GM18909 (cell line): ENCODE measurements around the gene GPR32.
"Not testable (repeated sequence)": the region's sequence is repeated elsewhere in the genome, so short reads cannot be mapped to it uniquely, and the experiment has no call there.

ENCODE experiments used
- ATAC-seq: cut with Tn5 transposase; IDR thresholded peaks from one replicate; pipeline ENCODE4 v1.9.1; 2021; ENCODE audit warnings: mild to moderate bottlenecking; ENCODE audit not compliant: unreplicated experiment, poor library complexity

Gene GPR32

DNA sequence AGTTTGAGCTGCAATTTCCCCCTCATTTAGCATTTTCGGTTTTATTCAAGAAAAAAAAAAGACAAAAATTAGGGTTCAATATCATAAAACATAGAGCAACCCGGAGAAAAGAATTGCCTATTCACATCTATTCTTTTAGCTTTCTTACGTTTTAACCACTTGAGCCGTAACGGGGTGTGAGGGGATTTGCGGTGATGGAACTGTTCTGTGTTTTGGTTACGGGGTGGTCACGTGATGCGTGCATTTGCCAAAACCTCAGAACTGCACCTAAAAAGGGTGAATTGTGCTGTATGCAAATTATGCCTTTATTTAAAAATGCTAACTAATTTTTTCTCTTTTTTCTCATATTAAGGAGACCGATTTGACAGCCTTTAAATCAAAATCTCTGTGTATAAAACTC, 25.0 kb upstream of the GPR32 start:
- no peak for ATAC-seq

DNA sequence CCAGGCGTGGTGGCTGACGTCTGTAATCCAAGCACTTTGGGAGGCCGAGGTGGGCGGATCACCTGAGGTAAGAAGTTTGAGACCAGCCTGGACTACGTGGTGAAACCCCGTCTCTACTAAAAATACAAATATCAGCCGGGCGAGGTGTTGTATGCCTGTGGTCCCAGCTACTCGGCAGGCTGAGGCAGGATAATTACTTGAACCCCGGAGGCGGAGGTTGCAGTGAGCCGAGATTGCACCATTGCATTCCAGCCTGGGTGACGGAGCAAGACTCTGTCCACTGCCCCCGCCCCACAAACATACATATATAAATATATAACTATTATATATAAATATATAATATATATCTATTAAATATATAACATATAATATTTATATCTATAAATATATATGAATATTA, 23.1 kb upstream of the GPR32 start:
- ATAC-seq = not testable (repeated sequence)

DNA sequence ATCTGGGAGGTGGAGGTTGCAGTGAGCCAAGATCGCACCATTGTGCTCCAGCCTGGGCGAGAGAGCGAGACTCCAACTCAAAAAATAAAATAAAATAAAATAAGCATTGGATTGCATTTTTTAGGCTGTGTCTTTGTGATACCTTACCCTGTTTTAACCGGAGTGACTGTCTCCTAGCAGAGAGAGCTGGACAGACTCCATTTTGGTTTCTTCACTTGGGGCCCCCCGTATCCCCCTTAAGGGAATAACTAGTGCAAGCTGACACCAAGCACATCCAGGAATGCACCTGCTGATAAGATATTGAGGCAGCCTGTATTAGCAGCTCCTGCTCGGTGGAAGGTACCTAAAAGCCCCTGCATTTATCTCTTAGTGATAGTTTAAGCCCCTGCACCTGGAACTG, 20.8 kb upstream of the GPR32 start:
- ATAC-seq = no peak

DNA sequence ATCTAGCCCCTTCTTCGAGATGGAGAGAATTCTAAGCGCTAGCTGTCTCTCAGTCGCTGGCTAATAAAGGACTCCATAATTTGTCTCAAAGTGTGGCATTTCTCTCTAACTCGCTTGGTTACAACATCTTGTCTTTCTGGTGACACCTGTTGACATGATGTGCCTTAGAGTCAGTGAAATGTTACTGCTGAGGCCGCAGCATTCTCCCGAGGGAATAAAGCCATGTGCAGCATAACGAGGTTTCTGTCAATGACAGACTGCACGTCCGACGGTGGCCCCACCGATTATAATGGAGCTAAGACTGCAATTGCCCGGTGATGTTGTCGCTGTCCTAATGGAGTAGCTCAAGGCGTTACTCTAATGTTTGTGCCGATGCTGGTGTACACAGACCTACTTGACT, 20.3 kb upstream of the GPR32 start:
- ATAC-seq = no peak

DNA sequence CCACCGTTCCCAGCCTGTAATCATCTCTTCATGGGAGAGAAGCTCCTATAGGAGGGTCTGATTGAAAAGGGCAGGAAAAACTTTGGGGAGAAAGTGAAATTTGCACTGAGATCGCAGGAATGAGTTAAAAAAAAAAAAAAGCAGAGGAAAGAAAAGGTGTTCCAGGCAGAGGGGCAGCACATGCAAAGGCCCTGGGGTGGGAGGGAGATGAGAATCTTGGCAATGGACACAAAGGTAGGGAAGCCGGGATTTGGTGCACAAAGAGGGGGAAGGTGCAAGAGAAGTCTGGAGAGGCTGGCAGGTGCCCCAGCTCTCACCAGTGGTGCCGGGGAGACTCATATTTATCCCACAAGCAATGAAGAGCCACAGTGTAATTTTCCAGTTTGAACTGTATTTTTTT, 16.4 kb upstream of the GPR32 start:
- no peak for ATAC-seq

DNA sequence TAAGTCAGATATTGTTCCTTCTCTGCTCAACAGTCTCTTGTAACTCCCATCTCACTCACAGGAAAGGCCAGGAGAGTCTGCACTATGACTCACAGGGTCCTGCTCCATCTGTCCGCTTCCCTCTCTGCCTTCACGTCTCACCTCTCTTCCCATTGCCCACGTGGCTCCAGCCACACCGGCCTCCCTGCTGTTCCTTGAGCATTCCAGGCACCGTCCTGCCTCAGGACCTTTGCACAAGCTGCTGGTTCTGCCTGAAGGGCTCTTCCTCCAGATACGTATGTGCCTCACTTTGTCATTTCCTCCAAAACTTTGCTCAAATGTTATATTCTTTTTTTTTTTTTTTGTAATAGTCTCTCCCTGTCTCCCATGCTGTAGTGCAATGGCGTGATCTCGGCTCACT, 14.0 kb upstream of the GPR32 start:
- not testable (repeated sequence) for ATAC-seq

DNA sequence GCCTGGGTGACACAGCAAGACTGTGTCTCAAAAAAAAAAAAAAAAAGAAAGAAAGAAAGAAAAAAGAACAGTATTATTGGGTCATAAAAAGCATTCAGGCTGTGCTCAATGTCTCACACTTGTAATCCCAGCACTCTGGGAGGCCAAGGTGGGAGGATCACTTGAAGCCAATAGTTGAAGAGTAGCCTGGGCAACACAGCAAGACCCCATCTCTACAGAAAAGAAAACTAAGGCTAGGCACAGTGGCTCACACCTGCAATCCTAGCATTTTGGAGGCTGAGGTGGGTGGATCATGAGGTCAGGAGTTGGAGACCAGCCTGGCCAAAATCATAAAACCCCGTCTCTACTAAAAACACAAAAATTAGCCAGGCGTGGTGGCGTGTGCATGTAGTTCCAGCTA, 12.6 kb upstream of the GPR32 start:
- ATAC-seq = not testable (repeated sequence)

DNA sequence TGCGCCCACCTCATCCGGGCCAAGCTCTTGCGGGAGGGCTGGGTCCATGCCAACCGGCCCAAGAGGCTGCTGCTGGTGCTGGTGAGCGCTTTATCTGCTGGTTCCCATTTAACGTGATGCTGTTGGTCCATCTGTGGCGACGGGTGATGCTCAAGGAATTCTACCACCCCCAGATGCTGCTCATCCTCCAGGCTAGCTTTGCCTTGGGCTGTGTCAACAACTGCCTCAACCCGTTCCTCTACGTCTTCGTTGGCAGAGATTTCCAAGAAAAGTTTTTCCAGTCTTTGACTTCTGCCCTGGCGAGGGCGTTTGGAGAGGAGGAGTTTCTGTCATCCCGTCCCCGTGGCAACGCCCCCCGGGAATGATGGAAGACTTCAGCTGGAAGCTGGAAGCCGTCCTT, 11.2 kb upstream of the GPR32 start:
- not testable (repeated sequence) for ATAC-seq

DNA sequence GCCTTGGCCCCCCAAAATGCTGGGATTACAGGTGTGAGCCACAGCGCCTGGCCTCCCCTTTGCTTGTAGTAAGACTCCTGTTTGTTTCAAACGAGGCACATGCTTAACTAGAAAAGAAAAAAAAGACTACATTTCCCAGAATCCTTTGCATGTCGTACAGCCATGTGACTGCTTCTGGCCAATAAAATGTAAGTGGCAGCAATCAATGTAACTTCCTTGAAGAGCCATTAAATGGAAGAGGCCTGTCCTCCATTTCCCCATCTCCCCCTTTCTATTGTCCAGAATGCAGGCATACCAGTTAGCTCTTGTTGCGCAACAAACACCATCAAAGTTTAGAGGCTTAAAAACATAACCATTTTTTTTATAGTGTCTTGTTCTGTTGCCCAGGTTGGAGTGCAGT, 10.4 kb upstream of the GPR32 start:
- no peak for ATAC-seq

DNA sequence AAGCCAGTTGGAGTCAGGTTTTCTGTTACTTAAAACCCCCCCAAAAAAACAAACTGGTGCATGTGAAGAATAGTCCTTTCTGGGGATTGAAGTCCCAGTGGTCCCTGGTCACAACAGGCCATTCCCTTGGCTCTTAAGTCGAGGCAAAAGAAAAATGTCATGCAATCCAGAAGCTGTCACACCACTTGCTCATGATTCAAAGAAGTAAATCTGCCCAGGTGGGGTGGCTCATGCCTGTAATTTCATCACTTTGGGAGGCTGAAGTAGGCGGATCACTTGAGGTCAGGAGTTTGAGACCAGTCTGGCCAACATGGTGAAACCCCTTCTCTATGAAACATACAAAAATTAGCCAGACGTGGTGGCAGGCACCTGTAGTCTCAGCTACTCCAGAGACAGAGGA, 8.8 kb upstream of the GPR32 start:
- ATAC-seq = not testable (repeated sequence)

DNA sequence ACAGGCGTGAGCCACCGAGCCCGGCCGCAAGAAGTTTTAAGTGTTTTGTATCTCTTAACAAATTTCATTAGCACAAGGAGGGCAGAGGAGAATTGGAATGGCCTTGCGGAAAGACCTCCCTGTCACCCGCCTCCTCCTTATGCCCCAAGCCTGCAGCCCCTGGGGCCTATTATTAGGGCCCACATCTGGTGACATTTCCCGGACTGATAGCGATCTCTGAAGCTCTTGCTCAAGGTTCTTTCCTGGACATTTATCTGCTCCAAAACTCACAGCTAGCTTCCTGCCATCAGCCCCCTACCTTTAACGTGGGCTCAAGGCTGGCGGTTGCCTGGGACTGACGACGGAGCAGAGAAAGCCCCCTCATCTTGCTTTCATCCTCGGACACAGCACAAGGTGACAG, 6.7 kb upstream of the GPR32 start:
- ATAC-seq = not testable (repeated sequence)

DNA sequence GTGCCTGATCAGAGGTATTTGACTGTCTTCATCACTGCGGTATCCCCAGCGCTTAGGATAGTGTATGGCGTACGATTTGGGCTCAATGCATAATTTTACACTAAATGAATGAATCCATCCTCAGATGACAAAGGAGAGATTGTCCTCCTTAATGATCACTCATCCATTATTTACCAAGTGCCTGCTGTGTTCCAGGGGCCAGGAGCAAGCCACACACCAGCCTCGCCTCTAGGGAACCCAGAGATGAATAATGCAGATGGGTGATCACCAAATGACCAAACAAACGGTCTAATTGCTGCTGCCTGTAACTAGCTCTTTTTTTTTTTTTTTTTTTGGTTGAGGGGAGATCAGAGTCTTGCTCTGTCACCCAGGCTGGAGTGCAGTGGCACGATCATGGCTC, 5.9 kb upstream of the GPR32 start:
- no peak for ATAC-seq

DNA sequence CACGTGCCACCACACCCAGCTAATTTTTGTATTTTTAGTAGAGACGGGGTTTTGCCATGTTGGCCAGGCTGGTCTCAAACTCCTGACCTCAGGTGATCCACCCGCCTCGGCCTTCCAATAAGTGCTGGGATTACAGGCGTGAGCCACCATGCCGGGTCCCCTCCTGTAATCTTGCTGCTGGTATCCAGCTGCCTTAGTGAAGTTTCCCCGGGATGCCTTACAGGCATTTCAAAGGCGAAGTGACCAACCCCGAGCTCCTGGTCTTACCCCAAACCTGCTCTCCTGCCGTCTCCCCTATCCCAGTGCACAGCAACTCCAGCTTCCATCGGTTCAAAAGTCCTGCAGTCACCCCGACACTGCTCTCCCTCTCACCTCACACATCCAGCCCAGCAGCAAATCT, 3.5 kb upstream of the GPR32 start:
- ATAC-seq = not testable (repeated sequence)

DNA sequence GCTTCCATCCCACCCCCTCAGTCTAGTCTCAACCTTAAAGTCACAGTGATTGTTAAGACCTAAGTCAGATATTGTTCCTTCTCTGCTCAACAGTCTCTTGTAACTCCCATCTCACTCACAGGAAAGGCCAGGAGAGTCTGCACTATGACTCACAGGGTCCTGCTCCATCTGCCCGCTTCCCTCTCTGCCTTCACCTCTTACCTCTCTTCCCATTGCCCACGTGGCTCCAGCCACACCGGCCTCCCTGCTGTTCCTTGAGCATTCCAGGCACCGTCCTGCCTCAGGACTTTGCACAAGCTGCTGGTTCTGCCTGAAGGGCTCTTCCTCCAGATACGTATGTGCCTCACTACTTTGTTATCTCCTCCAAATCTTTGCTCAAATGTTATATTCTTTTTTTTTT, 3.0 kb upstream of the GPR32 start:
- ATAC-seq = not testable (repeated sequence)

DNA sequence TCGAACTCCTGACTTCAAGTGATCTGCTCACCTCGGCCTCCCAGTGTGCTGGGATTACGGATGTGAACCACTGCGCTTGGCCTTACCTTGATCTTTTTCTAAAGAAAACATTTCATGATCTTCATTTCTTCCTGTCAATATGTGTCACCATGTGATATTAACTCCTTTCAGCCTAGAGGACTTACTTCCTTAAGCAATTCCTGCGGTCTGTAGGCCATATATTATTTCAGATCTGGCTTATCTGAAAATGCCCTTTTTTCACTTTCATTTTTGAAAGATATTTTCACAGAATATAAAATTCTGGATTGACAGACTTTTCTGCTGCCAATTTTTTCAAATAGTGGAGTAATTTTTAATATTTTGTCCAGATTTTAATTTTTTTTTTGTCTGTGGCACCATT, 2.0 kb upstream of the GPR32 start:
- no peak for ATAC-seq

DNA sequence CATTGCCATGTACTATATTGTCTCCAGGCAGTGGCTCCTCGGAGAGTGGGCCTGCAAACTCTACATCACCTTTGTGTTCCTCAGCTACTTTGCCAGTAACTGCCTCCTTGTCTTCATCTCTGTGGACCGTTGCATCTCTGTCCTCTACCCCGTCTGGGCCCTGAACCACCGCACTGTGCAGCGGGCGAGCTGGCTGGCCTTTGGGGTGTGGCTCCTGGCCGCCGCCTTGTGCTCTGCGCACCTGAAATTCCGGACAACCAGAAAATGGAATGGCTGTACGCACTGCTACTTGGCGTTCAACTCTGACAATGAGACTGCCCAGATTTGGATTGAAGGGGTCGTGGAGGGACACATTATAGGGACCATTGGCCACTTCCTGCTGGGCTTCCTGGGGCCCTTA, 624 bp downstream of the GPR32 start:
- no peak for ATAC-seq

DNA sequence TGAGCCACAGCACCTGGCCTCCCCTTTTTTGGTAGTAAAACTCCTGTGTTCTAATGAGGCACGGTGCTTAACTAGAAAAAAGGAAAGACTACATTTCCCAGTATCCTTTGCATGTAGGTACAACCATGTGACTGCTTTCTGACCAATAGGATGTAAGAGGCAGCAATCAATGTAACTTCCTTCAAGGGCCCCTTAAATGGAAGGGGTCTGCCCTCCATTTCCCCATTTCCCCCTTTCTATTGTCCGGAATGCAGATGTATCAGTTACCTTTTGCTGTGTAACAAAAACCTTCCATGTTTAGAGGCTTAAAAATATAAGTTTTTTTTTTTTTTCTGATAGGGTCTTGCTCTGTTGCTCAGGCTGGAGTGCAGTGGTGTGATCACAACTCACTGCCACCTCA, 2.2 kb downstream of the GPR32 start:
- no peak for ATAC-seq

DNA sequence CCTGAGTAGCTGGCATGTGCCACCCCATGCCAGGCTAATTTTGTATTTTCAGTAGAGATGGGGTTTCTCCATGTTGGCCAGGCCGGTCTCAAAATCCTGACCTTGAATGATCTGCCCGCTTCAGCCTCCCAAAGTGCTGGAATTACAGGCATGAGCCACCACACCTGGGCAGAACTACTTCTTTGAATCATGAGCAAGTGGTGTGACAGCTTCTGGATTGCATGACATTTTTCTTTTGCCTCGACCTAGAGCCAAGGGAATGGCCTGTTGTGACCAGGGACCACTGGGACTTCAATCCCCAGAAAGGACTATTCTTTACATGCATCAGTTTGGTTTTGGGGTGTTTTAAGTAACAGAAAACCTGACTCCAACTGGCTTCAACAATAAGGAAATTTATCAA, 2.6 kb downstream of the GPR32 start:
- ATAC-seq = not testable (repeated sequence)

DNA sequence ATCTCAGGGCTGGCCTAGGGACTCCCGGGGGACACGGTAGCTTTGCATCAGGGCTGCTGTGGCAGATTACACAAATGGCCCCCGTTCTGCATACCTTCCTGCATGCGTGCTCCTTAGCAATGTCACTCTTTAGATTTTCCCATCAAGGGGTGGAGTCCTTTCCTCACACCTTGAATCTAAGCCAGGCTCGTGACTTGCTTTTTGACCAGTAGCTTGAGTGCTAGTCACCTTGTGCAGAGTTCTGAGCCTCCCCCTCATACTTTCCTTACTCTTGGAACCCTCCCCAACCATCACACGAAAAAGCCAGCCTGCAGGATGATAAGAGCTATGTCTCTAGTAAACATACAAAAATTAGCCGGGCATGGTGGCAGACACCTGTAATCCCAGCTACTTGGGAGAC, 3.2 kb downstream of the GPR32 start:
- ATAC-seq = not testable (repeated sequence)

DNA sequence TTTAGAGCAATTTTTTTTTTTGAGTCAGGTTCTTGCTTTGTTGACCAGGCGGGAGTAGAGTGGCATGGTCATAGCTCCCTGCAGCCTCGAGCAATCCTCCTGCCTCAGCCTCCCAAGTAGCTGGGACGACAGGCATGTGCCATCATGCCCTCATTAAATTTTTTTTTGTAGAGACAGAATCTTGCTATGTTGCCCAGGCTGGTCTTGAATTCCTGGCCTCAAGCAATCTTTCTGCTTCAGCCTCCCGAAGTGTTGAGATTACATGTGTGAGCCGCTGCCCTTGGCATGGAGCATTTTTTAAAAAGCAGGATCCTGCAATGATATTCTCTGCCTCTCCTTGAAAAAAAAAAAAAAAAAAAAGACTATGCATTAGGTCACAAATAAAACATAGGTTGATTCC, 5.9 kb downstream of the GPR32 start:
- no peak for ATAC-seq

DNA sequence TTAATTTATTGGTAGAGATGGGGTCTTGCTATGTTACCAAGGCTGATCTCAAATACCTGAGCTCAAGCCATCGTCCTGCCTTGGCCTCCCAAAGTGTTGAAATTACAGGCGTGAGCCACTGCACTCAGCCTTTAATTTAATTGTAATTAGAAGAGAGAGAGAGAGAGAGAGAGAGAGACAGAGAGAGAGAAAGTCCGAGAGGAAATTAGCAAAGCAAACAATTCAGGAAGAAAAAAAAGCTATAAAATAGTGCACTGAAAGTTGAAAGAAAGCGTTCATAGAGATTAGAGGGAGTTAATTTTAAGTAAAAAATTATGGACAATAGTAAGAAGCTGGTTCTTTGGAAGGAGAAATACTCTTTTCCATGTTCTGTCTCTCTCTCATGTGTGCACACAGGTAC, 7.0 kb downstream of the GPR32 start:
- ATAC-seq = no peak

DNA sequence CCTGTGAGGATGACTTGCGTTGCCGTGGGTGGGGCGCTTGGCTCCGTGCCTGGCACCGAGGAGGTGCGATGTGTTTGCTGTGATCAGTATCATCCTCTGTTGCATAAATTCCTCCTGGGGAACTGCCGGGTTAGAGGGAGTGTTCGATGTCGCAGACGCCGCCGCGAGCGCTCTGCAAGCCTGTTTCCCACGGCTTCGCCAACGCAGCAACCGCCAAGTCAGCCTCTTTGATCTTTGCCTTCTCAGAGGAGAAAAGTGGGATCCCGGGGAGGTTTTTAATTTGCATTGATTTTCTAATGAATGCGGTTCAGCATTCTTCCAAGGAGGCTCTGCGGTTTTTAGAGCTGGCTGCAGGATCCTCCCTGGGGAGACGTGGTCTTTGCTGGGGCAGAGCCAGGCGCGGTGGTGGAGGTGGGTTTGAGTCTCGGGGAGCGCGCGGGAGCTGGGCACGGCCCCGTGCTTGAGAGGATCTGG, 7.6 kb downstream of the GPR32 start:
- no peak for ATAC-seq

DNA sequence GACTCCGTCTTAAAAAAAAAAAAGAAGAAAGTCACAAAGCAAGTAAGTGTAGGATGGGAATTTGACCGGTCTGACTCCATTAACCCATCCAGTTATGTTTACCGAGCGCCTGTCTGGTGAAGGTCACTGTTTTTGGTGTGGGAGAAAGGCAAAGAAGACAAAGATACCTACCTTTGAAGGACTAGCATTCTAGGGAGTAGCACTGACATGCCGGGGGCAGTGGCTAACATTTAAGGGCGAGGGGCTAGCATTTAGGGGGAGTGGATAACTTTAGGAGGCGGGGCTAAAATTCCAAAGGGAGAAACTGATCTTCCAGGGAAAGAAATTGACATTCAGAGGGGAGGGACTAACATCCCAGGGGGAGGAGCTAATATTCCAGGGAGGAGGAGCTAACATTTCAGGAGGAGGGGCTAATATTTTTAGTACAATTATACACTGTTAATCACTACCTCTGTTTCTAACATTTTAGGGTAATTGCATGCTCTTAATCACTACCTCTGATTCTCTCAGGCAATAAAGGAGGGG, 8.7 kb downstream of the GPR32 start:
- no peak for ATAC-seq
